Thyroid gland (tissue), 4 donors: ENCODE results near the gene TUBG1.

Experiments
- CTCF ChIP-seq, 6 experiments: fragments of 200-600 bp in 3 of 6; fragments of 450-650 bp in 3 of 6; sonication (generic) in 3 of 6; IDR thresholded peaks; one replicate each; pipeline ENCODE4 v1.5.1; 2016 to 2019; ENCODE audit warnings: antibody characterized with exemption in 6 of 6, mild to moderate bottlenecking in 2 of 6, inconsistent platforms in 1 of 6, moderate library complexity in 1 of 6
- POLR2A ChIP-seq, 2 donors: fragments of 450-650 bp; IDR thresholded peaks; one replicate each; pipeline ENCODE4 v1.6.1; 2017; ENCODE audit warnings: antibody characterized with exemption in 2 of 2, mild to moderate bottlenecking in 2 of 2, moderate library complexity in 1 of 2

- TF ChIP-seq CTCF (IDR thresholded peaks at IDR 0.05) (peak in 1 of 6 experiments; percentile 4), POLR2A (IDR thresholded peaks at IDR 0.05) (no peak)
Measured at GRCh38 chr17:42566215-42566882, 43.1 kb upstream of the TUBG1 start.
